HCT116 (cell line): ENCODE measurements around the gene ITGAL. TPM values are rescaled to one million over a fixed set of nuclear protein-coding genes. Genes with fewer than 3 reads are reported as not detected.

Source experiments
- ATAC-seq: fragments of 200-7000 bp; cut with Tn5 transposase; 2 replicates; pipeline ENCODE4 v1.9.1; 2020; ENCODE audit warnings: mild to moderate bottlenecking, moderate library complexity
- BruUV-seq: library from RNA; stranded (reverse); fragments of 400-500 nt; replicated peaks from 2 replicates; lab custom pipeline; 2021; lab: Mats Ljungman, UMichigan
- CTCF ChIA-PET: fragments of 300-600 bp; sonication (Branson Sonifier 250); formaldehyde crosslinking; loops from one replicate; lab custom pipeline; 2021; ENCODE audit warnings: antibody characterized with exemption; lab: Charles Lee
- POLR2A ChIA-PET: fragments of 300-600, 350-600 bp; sonication (Branson Sonifier 250); formaldehyde crosslinking; loops from one replicate; lab custom pipeline; 2021; ENCODE audit warnings: antibody characterized with exemption; lab: Charles Lee
- RAD21 ChIA-PET, 2 experiments: fragments of 300-600 bp; sonication (Branson Sonifier 250); formaldehyde crosslinking; loops; one replicate each; lab custom pipeline; 2023; ENCODE audit warnings: low total read pairs in 2 of 2; ENCODE audit not compliant: uncharacterized antibody in 2 of 2, unreplicated experiment in 2 of 2, low non-redundant PET in 1 of 2; lab: Charles Lee
- DNase-seq: peaks from one replicate; pipeline ENCODE4 v3.0.0-alpha.2; 2010; ENCODE audit warnings: low read depth, low spot score
- H2AFZ ChIP-seq: fragments of 200-600 bp; shearing (Covaris generic), sonication (generic); 2 replicates; pipeline ENCODE4 v1.6.1; 2017; ENCODE audit warnings: low read depth, mixed run types, mixed read lengths, antibody characterized with exemption, low read length; ENCODE audit not compliant: poor library complexity, severe bottlenecking
- H3K27ac ChIP-seq: 2 replicates; pipeline ENCODE4 v1.5.1; 2012; ENCODE audit warnings: low read depth, low read length
- H3K27me3 ChIP-seq: fragments of 200-600 bp; sonication (generic); 2 replicates; pipeline ENCODE4 v1.6.1; 2016; ENCODE audit warnings: mixed run types, low read length, mixed read lengths; ENCODE audit not compliant: insufficient read depth
- H3K36me3 ChIP-seq, 2 experiments: fragments of 200-500 bp in 1 of 2; fragments of 200-600 bp in 1 of 2; sonication (Bioruptor generic) in 1 of 2; sonication (generic) in 1 of 2; 2 replicates each; pipeline versions ENCODE4 v1.5.1 to v1.6.1; 2014 to 2016; ENCODE audit warnings: low read length in 2 of 2, inconsistent platforms in 1 of 2, mixed read lengths in 1 of 2, mixed run types in 1 of 2; ENCODE audit not compliant: insufficient read depth in 2 of 2, control insufficient read depth in 1 of 2
- H3K4me1 ChIP-seq, 2 experiments: fragments of 200-600 bp in 1 of 2; sonication (generic) in 1 of 2; 2 replicates each; pipeline versions ENCODE4 v1.5.1 to v1.6.1; 2012 to 2017; ENCODE audit warnings: low read length in 2 of 2, inconsistent platforms in 1 of 2, mild to moderate bottlenecking in 1 of 2, mixed read lengths in 1 of 2, mixed run types in 1 of 2, moderate library complexity in 1 of 2; ENCODE audit not compliant: insufficient read depth in 2 of 2, control insufficient read depth in 1 of 2
- H3K4me2 ChIP-seq: fragments of 200-600 bp; sonication (generic); 2 replicates; pipeline ENCODE4 v1.6.1; 2017; ENCODE audit warnings: mixed run types, low read length, mixed read lengths
- H3K4me3 ChIP-seq, 2 experiments: fragments of 200-600 bp in 1 of 2; sonication (generic) in 1 of 2; replicated peaks in 1 of 2; 2 replicates each; pipeline ENCODE4 v1.5.1; 2011 to 2016; ENCODE audit warnings: low read length in 2 of 2, control low read depth in 1 of 2, low read depth in 1 of 2, mild to moderate bottlenecking in 1 of 2, mixed read lengths in 1 of 2, mixed run types in 1 of 2
- H3K79me2 ChIP-seq: fragments of 200-600 bp; sonication (generic); 2 replicates; pipeline ENCODE4 v1.6.1; 2017; ENCODE audit warnings: mild to moderate bottlenecking, mixed run types, low read length, moderate library complexity, mixed read lengths; ENCODE audit not compliant: insufficient read depth
- H3K9ac ChIP-seq: fragments of 200-600 bp; sonication (generic); 2 replicates; pipeline ENCODE4 v1.6.1; 2016; ENCODE audit warnings: low read length, mixed read lengths
- H3K9me2 ChIP-seq: fragments of 200-600 bp; sonication (generic), shearing (Covaris generic); 2 replicates; pipeline ENCODE4 v1.6.1; 2017; ENCODE audit warnings: mixed run types, mild to moderate bottlenecking, moderate library complexity; ENCODE audit not compliant: insufficient read depth
- H3K9me3 ChIP-seq, 2 experiments: fragments of 200-500 bp in 1 of 2; fragments of 200-600 bp in 1 of 2; sonication (Bioruptor generic) in 1 of 2; sonication (generic) in 1 of 2; 2 replicates each; pipeline ENCODE4 v1.6.1; 2014 to 2017; ENCODE audit warnings: low read length in 2 of 2, mixed read lengths in 2 of 2, inconsistent platforms in 1 of 2, low read depth in 1 of 2, mild to moderate bottlenecking in 1 of 2, mixed run types in 1 of 2, moderate library complexity in 1 of 2; ENCODE audit not compliant: control insufficient read depth in 1 of 2, insufficient read depth in 1 of 2
- H4K20me1 ChIP-seq: fragments of 200-600 bp; sonication (generic), shearing (Covaris generic); 2 replicates; pipeline ENCODE4 v1.6.1; 2017; ENCODE audit warnings: mixed run types, mild to moderate bottlenecking, moderate library complexity; ENCODE audit not compliant: insufficient read depth
- CBX3 ChIP-seq: IDR thresholded peaks from 2 replicates; pipeline ENCODE4 v1.6.1; 2012; ENCODE audit warnings: low read depth
- ELF1 ChIP-seq: IDR thresholded peaks from 2 replicates; pipeline ENCODE4 v1.6.1; 2012; ENCODE audit warnings: low read depth, borderline replicate concordance
- EZH2 ChIP-seq: fragments of 200-600 bp; sonication (generic); IDR thresholded peaks from 2 replicates; pipeline ENCODE4 v1.6.1; 2017; ENCODE audit warnings: antibody characterized with exemption, mixed run types
- EZH2phosphoT487 ChIP-seq: fragments of 200-600 bp; IDR thresholded peaks from 2 replicates; pipeline ENCODE4 v1.6.1; 2018; ENCODE audit warnings: antibody characterized with exemption, borderline replicate concordance
- FOSL1 ChIP-seq: IDR thresholded peaks from 2 replicates; pipeline ENCODE4 v1.6.1; 2012; ENCODE audit warnings: low read depth
- JUND ChIP-seq: IDR thresholded peaks from 2 replicates; pipeline ENCODE4 v1.6.1; 2012
- POLR2A ChIP-seq: IDR thresholded peaks from 2 replicates; pipeline ENCODE4 v1.7.0; 2011; ENCODE audit warnings: borderline replicate concordance; ENCODE audit not compliant: insufficient read depth, insufficient read length; ENCODE audit errors: extremely low read depth
- POLR2AphosphoS5 ChIP-seq: IDR thresholded peaks from 2 replicates; pipeline ENCODE4 v1.6.1; 2011; ENCODE audit warnings: mild to moderate bottlenecking, low read depth, low read length, moderate library complexity
- SIN3A ChIP-seq: IDR thresholded peaks from 2 replicates; pipeline ENCODE4 v1.6.1; 2012; ENCODE audit warnings: low read depth
- SP1 ChIP-seq: IDR thresholded peaks from 2 replicates; pipeline ENCODE4 v1.6.1; 2012; ENCODE audit warnings: low read depth
- SRF ChIP-seq: IDR thresholded peaks from 2 replicates; pipeline ENCODE4 v1.6.1; 2012; ENCODE audit warnings: low read depth
- TCF7L2 ChIP-seq: IDR thresholded peaks from 2 replicates; pipeline ENCODE4 v1.7.0; 2011; ENCODE audit warnings: borderline replicate concordance, inconsistent platforms; ENCODE audit not compliant: insufficient read depth, insufficient read length; ENCODE audit errors: extremely low read depth
- YY1 ChIP-seq: IDR thresholded peaks from 2 replicates; pipeline ENCODE4 v1.6.1; 2011; ENCODE audit warnings: low read length, low read depth, moderate library complexity, mild to moderate bottlenecking; ENCODE audit not compliant: insufficient replicate concordance; ENCODE audit errors: extremely low read depth
- ZNF274 ChIP-seq: fragments of 200-500 bp; sonication (Bioruptor generic); IDR thresholded peaks from 2 replicates; pipeline ENCODE4 v1.6.1; 2014; ENCODE audit warnings: mild to moderate bottlenecking, low read depth, low read length, inconsistent platforms
- intact Hi-C: fragments of 100-400 bp; cut with micrococcal nuclease; formaldehyde crosslinking; loops from 2 replicates; pipeline ENCODE4 v1.10.0; 2022
- total RNA-seq: library from RNA; stranded (reverse); gene quantifications from one replicate; pipeline ENCODE4 v1.2.1, GENCODE V29; 2021; ENCODE audit not compliant: unreplicated experiment
- TF ChIP-seq, protein P1 (sequence below): IDR thresholded peaks from 2 replicates; pipeline ENCODE4 v1.6.1; 2012; ENCODE audit warnings: low read depth
- TF ChIP-seq, protein P2 (sequence below): IDR thresholded peaks from 2 replicates; pipeline ENCODE4 v1.6.1; 2012
- TF ChIP-seq, protein P3 (sequence below), 3 experiments: fragments of 200-600 bp in 1 of 3; sonication (generic) in 1 of 3; IDR thresholded peaks in 2 of 3; conservative IDR thresholded peaks in 1 of 3; 2 replicates each; pipeline ENCODE4 v1.5.1; 2012 to 2017; ENCODE audit warnings: low read depth in 2 of 3, low read length in 2 of 3, antibody characterized with exemption in 1 of 3, borderline replicate concordance in 1 of 3, control low read depth in 1 of 3, mild to moderate bottlenecking in 1 of 3, mixed read lengths in 1 of 3, mixed run types in 1 of 3, moderate library complexity in 1 of 3; ENCODE audit not compliant: insufficient read depth in 1 of 3
- TF ChIP-seq, protein P4 (sequence below): IDR thresholded peaks from 2 replicates; pipeline ENCODE4 v1.6.1; 2012
- TF ChIP-seq, protein P5 (sequence below): IDR thresholded peaks from 2 replicates; pipeline ENCODE4 v1.6.1; 2011; ENCODE audit warnings: mild to moderate bottlenecking, low read length, moderate library complexity; ENCODE audit not compliant: insufficient replicate concordance; ENCODE audit errors: extremely low read depth

ITGAL gene
- total RNA-seq, 1 experiment from 2014 or later: 1.4 TPM

DNA sequence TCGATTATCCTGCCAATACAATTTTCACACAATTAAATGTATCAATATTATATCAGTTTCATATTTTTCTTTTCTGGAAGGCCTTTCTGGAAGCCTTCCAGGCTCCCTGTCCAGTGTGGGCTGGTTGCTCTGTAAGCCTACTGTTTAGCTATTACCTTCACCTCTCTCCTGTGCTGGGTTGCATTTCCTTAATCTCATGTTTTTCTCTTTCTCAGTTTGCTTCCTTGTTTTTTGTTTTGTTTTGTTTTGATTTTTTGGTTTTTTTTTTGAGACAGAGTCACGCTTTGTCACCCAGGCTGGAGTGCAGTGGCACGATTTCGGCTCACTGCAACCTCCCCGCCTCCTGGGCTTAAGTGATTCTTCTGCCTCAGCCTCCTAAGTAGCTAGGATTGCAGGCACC lies 33.7 kb upstream of the ITGAL start:
- ChIA-PET POLR2A (no interaction called here), RAD21 (no interaction called here), CTCF (interaction anchor here (0.6 to 1.6 kb wide), 2 partner anchors 9 to 11 kb away, joined by 3 to 6 read pairs; partner anchors contain the start of gene DCTPP1)
- no peaks in the 10 kb centered on the region for H3K9me3 ChIP-seq
- no peak overlapping the region for H3K27ac ChIP-seq
- no peak overlapping the region for H3K9ac ChIP-seq
- H2AFZ ChIP-seq: no peak overlapping the region
- DNase-seq: no peak
- H3K4me1 ChIP-seq: no peaks in the 10 kb centered on the region
- H3K4me3 ChIP-seq: no peak overlapping the region
- BruUV-seq: no TSS peak
- intact Hi-C loops: no loop called here
- H3K36me3 ChIP-seq: peaks cover 0 to 2% of the 10 kb centered on the region in 2 experiments; a peak in 2 of 4 replicates
- H4K20me1 ChIP-seq: no peaks in the 10 kb centered on the region
- H3K9me2 ChIP-seq: no peaks in the 10 kb centered on the region
- no peak overlapping the region for H3K4me2 ChIP-seq
- no peak for TF ChIP-seq JUND
- no peak for TF ChIP-seq YY1
- TF ChIP-seq EZH2: no peak
- no peak for TF ChIP-seq ZNF274
- TF ChIP-seq, protein P1, sequence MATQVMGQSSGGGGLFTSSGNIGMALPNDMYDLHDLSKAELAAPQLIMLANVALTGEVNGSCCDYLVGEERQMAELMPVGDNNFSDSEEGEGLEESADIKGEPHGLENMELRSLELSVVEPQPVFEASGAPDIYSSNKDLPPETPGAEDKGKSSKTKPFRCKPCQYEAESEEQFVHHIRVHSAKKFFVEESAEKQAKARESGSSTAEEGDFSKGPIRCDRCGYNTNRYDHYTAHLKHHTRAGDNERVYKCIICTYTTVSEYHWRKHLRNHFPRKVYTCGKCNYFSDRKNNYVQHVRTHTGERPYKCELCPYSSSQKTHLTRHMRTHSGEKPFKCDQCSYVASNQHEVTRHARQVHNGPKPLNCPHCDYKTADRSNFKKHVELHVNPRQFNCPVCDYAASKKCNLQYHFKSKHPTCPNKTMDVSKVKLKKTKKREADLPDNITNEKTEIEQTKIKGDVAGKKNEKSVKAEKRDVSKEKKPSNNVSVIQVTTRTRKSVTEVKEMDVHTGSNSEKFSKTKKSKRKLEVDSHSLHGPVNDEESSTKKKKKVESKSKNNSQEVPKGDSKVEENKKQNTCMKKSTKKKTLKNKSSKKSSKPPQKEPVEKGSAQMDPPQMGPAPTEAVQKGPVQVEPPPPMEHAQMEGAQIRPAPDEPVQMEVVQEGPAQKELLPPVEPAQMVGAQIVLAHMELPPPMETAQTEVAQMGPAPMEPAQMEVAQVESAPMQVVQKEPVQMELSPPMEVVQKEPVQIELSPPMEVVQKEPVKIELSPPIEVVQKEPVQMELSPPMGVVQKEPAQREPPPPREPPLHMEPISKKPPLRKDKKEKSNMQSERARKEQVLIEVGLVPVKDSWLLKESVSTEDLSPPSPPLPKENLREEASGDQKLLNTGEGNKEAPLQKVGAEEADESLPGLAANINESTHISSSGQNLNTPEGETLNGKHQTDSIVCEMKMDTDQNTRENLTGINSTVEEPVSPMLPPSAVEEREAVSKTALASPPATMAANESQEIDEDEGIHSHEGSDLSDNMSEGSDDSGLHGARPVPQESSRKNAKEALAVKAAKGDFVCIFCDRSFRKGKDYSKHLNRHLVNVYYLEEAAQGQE: no peak
- TF ChIP-seq POLR2AphosphoS5: no peak
- no peak for TF ChIP-seq FOSL1
- TF ChIP-seq, protein P2, sequence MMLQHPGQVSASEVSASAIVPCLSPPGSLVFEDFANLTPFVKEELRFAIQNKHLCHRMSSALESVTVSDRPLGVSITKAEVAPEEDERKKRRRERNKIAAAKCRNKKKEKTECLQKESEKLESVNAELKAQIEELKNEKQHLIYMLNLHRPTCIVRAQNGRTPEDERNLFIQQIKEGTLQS: no peak
- TF ChIP-seq SRF: no peak
- TF ChIP-seq ELF1: no peak
- TF ChIP-seq CBX3: no peak
- TF ChIP-seq SIN3A: no peak
- TF ChIP-seq SP1: no peak
- TF ChIP-seq POLR2A: no peak
- TF ChIP-seq, protein P3, sequence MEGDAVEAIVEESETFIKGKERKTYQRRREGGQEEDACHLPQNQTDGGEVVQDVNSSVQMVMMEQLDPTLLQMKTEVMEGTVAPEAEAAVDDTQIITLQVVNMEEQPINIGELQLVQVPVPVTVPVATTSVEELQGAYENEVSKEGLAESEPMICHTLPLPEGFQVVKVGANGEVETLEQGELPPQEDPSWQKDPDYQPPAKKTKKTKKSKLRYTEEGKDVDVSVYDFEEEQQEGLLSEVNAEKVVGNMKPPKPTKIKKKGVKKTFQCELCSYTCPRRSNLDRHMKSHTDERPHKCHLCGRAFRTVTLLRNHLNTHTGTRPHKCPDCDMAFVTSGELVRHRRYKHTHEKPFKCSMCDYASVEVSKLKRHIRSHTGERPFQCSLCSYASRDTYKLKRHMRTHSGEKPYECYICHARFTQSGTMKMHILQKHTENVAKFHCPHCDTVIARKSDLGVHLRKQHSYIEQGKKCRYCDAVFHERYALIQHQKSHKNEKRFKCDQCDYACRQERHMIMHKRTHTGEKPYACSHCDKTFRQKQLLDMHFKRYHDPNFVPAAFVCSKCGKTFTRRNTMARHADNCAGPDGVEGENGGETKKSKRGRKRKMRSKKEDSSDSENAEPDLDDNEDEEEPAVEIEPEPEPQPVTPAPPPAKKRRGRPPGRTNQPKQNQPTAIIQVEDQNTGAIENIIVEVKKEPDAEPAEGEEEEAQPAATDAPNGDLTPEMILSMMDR (IDR thresholded peaks at IDR 0.05 in 2 of 3, conservative IDR thresholded peaks at IDR 0.05 in 1 of 3; ENCODE audit: borderline replicate concordance in 1 of 3, insufficient read depth in 1 of 3, low read depth in 2 of 3, low read length in 2 of 3): no peak
- no peak for TF ChIP-seq EZH2phosphoT487
- TF ChIP-seq TCF7L2: no peak
- TF ChIP-seq, protein P4, sequence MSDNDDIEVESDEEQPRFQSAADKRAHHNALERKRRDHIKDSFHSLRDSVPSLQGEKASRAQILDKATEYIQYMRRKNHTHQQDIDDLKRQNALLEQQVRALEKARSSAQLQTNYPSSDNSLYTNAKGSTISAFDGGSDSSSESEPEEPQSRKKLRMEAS: no peak
- TF ChIP-seq, protein P5, sequence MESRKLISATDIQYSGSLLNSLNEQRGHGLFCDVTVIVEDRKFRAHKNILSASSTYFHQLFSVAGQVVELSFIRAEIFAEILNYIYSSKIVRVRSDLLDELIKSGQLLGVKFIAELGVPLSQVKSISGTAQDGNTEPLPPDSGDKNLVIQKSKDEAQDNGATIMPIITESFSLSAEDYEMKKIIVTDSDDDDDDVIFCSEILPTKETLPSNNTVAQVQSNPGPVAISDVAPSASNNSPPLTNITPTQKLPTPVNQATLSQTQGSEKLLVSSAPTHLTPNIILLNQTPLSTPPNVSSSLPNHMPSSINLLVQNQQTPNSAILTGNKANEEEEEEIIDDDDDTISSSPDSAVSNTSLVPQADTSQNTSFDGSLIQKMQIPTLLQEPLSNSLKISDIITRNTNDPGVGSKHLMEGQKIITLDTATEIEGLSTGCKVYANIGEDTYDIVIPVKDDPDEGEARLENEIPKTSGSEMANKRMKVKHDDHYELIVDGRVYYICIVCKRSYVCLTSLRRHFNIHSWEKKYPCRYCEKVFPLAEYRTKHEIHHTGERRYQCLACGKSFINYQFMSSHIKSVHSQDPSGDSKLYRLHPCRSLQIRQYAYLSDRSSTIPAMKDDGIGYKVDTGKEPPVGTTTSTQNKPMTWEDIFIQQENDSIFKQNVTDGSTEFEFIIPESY: no peak
- no peaks in the 10 kb centered on the region for H3K27me3 ChIP-seq
- no peak for ATAC-seq
- no peaks in the 10 kb centered on the region for H3K79me2 ChIP-seq
